ENCODE data around the gene ADARB1. TPM values are rescaled to one million over a fixed set of nuclear protein-coding genes. Genes with fewer than 3 reads are reported as not detected.

ADARB1 gene
- polyA plus RNA-seq, 4 donors, result 16.0 to 19.8 (median 17.3) TPM

DNA sequence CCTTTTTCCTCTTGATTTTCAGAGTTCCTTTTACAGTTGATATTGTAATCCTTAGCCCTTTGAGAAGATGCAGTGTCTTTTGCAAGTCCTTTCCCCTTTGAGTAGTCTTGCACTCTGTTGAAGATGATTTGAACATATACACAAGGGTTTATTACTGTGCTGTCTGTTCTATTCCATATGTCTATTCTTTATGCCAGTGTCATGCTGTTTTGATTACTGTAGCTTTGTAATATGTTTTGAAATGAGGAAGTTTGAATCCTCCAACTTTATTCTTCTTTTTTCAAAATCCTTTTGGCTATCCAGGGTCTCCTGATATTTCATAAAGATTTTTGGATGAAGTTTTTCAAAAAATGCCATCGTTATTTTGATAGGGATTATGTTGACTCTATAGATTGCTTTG lies 112.3 kb downstream of the ADARB1 start:
- DNase-seq (ENCODE audit: low read depth in 4 of 4, low spot score in 3 of 4), result no peak

DNA sequence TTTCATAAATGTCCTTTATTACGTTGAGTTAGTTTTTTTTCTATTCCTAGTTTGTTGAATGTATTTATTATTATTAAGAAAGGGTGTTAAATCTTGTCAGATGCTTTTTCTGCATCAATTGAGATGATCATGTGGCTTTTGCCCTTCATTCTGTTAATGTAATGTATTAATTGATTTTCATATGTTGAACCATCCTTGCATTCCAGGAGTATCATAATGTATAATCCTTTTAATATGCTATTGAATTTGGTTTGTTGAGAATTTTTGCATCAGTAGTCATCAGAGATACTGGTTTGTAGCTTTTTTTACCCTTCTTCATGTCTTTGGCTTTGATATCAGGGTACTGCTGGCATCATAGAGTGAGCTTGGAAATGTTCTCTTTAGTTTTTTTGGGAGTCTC lies 113.3 kb downstream of the ADARB1 start:
- no peak for DNase-seq (ENCODE audit: low read depth in 4 of 4, low spot score in 3 of 4)

GRCh38 chr21:45190013-45190412 lies 115.6 kb downstream of the ADARB1 start:
- no peak for DNase-seq (ENCODE audit: low read depth in 4 of 4, low spot score in 3 of 4)

DNA sequence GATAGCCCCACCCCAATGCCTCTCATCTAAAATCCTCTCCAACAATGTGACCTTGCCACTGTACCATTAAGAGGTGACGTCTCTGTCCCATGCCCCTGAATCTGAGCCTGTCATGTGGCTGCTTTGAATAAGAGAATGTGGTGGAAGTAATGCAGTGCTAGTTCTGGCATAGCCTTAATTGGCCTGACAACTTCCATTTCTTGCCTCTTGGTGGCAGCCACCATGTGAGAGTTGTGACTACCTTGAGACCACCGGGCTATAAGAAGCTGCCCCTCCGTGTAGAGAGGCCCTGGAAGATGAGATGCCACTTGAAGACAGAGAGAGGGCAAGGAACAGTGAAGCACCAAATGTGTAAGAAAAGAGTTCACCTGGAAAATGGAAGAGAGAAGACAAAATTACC lies 118.0 kb downstream of the ADARB1 start:
- no peak for DNase-seq (ENCODE audit: low read depth in 4 of 4, low spot score in 3 of 4)

DNA sequence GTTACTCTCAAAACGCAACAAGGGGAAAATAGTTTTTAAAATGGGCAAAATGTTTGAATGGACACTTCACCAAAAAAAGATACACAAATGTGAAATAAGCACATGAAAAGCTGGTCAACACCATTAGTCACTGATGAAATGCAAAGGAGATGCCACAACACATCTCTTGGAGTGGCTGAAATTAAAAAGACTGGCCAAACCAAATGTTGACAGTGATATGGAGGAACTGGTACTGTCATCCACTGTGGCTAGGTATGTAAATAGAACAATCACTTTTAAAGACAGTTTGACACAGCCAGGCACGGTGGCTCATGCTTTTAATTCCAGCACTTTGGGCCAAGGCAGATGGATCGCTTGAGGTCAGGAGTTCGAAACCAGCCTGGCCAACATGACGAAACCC lies 122.2 kb downstream of the ADARB1 start:
- no peak for DNase-seq (ENCODE audit: low read depth in 4 of 4, low spot score in 3 of 4)

DNA sequence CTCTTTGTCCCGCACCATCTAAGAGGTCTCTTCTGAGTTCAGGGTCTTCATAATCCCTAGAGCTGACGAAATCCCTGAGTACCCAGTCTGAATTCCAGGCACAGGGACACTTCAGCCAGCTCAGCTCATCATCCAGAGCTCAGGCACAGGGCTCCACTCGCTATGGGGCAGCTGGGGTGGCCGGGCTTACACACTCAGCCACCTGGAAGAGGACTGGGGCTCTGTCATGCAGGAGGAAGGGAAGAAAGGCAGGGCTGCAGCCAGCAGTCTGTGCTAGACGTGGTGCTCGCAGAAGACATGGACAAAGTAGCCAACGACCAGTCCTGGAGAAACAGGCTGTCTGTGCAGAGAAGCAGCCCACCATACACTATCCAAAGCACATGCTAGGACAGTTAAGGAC lies 124.8 kb downstream of the ADARB1 start:
- DNase-seq (ENCODE audit: low read depth in 4 of 4, low spot score in 3 of 4), result no peak

GRCh38 chr21:45200031-45200430 lies 125.7 kb downstream of the ADARB1 start:
- no peak for DNase-seq (ENCODE audit: low read depth in 4 of 4, low spot score in 3 of 4)

- no peak for DNase-seq (ENCODE audit: low read depth in 4 of 4, low spot score in 3 of 4)
Measured at GRCh38 chr21:45200581-45201296, 126.4 kb downstream of the ADARB1 start.

GRCh38 chr21:45202344-45202743 lies 128.0 kb downstream of the ADARB1 start:
- DNase-seq (ENCODE audit: low read depth in 4 of 4, low spot score in 3 of 4), result no peak

DNA sequence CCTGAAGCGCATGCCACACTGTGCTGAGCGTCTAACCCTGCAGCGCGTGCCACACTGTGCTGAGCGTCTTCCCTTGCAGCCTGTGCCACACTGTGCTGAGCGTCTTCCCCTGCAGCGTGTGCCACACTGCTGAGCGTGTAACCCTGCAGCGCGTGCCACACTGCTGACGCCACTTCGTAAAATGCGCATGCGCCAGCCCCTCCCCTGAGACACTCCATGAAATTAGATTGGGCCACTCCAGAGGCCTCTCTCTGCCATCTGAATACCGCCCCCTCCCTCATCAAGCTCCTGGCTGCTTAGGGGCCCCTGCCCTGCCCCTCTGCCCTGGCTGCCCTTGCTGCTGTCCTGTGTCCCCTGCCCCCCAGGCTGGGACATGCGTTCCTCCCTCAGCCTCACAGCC lies 128.5 kb downstream of the ADARB1 start:
- no peak for DNase-seq (ENCODE audit: low read depth in 4 of 4, low spot score in 3 of 4)

DNA sequence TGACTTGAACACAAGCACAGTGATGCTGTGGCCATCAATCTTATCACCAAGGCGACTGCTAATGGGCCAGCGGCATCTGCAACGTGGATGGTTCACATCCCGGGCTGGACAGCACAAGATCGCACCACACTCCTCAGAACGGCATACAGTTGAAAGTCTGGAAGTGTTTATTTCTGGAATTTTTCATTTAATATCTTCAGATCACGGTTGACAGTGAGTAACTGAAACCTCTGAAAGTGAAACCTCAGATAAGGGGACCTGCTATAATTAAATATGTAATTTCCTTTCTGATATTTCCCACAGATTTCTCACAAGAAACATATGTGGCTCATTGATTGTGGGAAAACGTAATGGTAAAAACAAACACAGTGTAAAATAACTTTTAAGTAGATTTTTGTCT lies 129.6 kb downstream of the ADARB1 start:
- DNase-seq (ENCODE audit: low read depth in 4 of 4, low spot score in 3 of 4), result no peak

- no peak for DNase-seq (ENCODE audit: low read depth in 4 of 4, low spot score in 3 of 4)
Measured at GRCh38 chr21:45204395-45204794, 130.0 kb downstream of the ADARB1 start.

- DNase-seq (ENCODE audit: low read depth in 4 of 4, low spot score in 3 of 4), result no peak
Measured at GRCh38 chr21:45207839-45208626, 133.7 kb downstream of the ADARB1 start.

DNA sequence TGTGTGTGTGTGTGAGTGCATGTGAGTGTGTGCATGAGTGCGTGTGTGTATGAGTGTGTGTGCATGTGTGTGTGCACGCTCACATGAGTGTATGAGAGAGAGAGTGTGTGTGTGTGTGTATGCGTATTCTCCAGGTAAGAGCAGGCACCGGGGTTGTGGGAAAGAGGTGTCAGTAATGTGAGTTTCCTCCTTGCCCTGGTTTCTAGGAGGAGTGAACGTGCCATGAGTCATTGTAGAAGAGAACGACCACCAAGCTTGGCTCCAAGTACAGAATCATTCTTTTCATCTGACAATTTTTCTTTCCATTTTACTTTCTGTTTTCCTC lies 134.2 kb downstream of the ADARB1 start:
- no peak for DNase-seq (ENCODE audit: low read depth in 4 of 4, low spot score in 3 of 4)

- DNase-seq (ENCODE audit: low read depth in 4 of 4, low spot score in 3 of 4), result no peak
Measured at GRCh38 chr21:45209046-45209445, 134.7 kb downstream of the ADARB1 start.

DNA sequence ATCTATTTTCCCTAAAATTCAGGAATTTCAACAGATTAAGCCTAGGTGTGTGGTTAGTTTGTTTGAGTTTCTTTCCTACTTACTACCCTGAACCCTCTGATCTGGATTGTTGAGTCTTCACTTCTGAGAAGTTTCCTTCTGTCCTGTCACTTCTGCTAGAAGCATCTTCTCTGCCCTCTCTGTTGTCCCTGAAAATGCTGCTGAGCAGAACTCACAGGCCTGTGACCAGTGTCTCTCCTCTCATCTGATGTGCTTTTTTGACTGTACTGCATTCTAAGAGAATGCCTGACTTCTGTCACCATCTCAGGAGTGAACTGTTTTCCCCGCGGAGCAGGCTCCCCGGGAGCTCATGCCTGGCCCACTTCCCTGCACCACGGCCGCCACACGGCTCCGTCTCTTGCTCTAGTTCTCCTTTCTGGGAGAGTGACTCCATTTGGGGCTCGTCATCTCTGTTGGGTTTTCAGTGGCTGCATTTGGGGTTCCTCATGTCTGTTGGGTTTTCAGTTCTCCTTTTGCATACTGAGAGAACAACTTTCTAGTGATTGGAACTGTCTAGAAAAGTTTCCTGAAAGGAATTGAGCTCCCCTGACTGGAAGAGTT lies 135.4 kb downstream of the ADARB1 start:
- no peak for DNase-seq (ENCODE audit: low read depth in 4 of 4, low spot score in 3 of 4)

DNA sequence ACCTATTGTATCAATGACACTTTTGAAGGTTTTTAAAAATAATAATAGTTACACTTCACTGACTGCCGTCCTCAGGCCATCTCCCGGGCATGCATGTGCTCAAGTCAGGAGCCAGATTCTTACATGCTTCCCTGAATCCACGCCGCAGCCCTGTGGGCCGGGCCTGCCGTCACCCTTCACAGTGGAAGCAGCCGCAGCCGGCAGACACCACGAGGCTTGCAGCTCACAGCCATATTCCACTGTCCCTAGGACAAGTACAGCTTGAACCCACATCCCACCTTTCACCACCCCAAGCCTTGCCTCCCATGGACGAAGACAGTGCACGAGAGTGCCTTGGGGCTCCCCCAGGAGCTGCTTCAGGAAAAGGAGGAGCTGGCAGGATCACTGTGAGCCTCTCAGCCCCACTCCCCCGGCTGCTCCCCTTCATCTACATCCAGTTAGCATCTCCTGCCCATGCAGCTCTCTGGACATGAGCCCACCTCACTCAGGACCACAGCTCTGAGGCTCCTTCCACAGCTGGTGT lies 136.1 kb downstream of the ADARB1 start:
- no peak for DNase-seq (ENCODE audit: low read depth in 4 of 4, low spot score in 3 of 4)

GRCh38 chr21:45211661-45212060 lies 137.3 kb downstream of the ADARB1 start:
- DNase-seq (ENCODE audit: low read depth in 4 of 4, low spot score in 3 of 4), result no peak

DNA sequence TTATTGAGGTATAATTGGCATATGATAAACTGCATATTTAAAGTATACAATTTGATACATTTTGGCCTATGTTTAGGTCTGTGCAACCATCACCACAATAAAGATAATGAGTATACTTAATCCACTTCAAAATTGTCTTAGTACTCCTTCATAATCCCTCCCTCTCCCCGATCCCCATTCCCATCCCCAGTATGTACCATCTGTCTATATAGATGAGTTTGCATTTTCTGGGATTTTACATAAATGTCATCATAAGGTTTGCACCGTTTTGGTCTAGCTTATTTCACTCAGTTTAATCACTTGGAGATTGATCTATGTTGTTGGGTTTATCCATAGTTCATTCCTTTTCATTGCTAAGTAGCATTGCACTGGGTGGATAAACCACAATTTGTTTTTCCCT lies 139.0 kb downstream of the ADARB1 start:
- no peak for DNase-seq (ENCODE audit: low read depth in 4 of 4, low spot score in 3 of 4)

GRCh38 chr21:45215213-45215612 lies 140.8 kb downstream of the ADARB1 start:
- DNase-seq (ENCODE audit: low read depth in 4 of 4, low spot score in 3 of 4), result no peak

DNA sequence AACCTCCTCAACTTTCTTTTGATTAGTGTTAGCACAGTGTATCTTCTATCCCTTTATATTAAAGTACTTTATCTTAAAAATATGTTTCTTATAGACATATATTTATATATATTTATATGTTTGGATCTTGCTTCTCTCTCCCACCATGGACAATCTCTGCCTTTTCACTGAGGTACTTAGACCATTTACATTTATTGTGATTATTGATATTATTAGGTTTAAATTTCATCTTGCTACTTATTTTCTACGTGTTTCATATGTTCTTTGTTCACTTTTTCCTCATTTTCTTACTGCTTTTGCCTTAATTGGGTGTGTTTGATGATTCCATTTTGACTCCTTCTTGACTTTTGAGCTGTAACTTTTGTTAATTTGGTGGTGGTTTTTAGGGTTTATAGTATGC lies 142.6 kb downstream of the ADARB1 start:
- no peak for DNase-seq (ENCODE audit: low read depth in 4 of 4, low spot score in 3 of 4)

DNA sequence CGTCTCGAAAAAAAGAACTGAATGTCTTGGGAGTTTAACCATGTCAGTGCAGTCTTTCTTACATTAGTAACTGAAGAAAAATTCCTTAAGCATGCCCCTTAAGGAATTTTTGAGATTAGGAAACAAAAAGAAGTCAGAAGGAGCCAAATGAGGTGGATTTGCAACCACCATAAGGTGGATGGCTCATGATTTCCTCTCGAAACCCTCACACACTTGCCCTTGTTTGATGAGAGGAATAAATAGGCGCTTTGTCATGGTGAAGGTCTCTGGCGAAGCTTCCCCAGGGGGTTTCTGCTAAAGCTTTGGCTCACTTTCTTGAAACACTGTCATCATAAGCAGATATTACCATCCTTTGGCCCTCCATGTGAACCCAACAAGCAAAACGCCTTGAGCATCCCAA lies 145.1 kb downstream of the ADARB1 start:
- no peak for DNase-seq (ENCODE audit: low read depth in 4 of 4, low spot score in 3 of 4)
